ENCODE results near the gene TMEM126A.

- TF ChIP-seq CTCF (IDR thresholded peaks at IDR 0.05; ENCODE audit: low read length), result no peak
- no peak for TF ChIP-seq EZH2phosphoT487 (IDR thresholded peaks at IDR 0.05; ENCODE audit: low read length)
- TF ChIP-seq EZH2 (optimal IDR thresholded peaks at IDR 0.05; ENCODE audit: low read depth, low read length), result no peak
Measured at GRCh38 chr11:85651118-85651517, 3.4 kb downstream of the TMEM126A start.

Measured in MM.1S (cell line).